HFFc6 (cell line): ENCODE data around the gene DIS3L. TPM values are rescaled to one million over a fixed set of nuclear protein-coding genes. Genes with fewer than 3 reads are reported as not detected.

Experiments
- total RNA-seq, 6 experiments: library from RNA; stranded (reverse); fragmentation: NEBNext Ultra II Directional; extraction: Animal tissue kit (Norgen Biotek cat#: 25700); gene quantifications; 2 replicates in 1 of 6; 3 replicates in 5 of 6; pipeline ENCODE4 v1.2.3, GENCODE V29; 2021

The DIS3L gene
- total RNA-seq, 6 experiments from 2014 or later, result 10.6 to 14.9 (median 13.5) TPM

Other genes with a start within 250 kb of the DIS3L start
- not detected for gene MEGF11, start 39.8 kb upstream of the DIS3L start, total RNA-seq
- gene TIPIN, start 63.1 kb downstream of the DIS3L start, total RNA-seq, result 10 to 100 TPM in 5 of 6 experiments, 1 to 10 TPM in 1; 7.8 to 15.7 (median 14.4) TPM
- 10 to 100 TPM; 45.2 to 64.7 (median 49.5) TPM for gene MAP2K1, start 93.3 kb downstream of the DIS3L start, total RNA-seq
- gene SNAPC5, start 204.2 kb downstream of the DIS3L start, total RNA-seq, result 10 to 100 TPM; 17.6 to 27.5 (median 22.5) TPM
- gene RPL4, start 211.3 kb downstream of the DIS3L start, total RNA-seq, result 1,000 to 10,000 TPM; 2,685 to 3,032 (median 2,841) TPM
- gene ZWILCH, start 211.8 kb downstream of the DIS3L start, total RNA-seq, result 10 to 100 TPM; 18.5 to 30.0 (median 25.9) TPM